Kidney epithelial cell (primary cell): ENCODE results near the gene SUPT3H. TPM values are rescaled to one million over a fixed set of nuclear protein-coding genes. Genes with fewer than 3 reads are reported as not detected.
"Not testable (repeated sequence)": the region's sequence is repeated elsewhere in the genome, so short reads cannot be mapped to it uniquely, and the experiment has no call there.

Experiments used
- DNase-seq: peaks from one replicate; pipeline ENCODE4 v3.0.0-alpha.2; 2010; ENCODE audit warnings: low read depth
- H3K27me3 ChIP-seq: 2 replicates; pipeline ENCODE4 v1.6.0; 2011; ENCODE audit warnings: low read length; ENCODE audit not compliant: control insufficient read depth, insufficient read depth
- H3K36me3 ChIP-seq: 2 replicates; pipeline ENCODE4 v1.5.1; 2011; ENCODE audit warnings: low read length; ENCODE audit not compliant: control insufficient read depth, insufficient read depth
- H3K4me3 ChIP-seq: 2 replicates; pipeline ENCODE4 v1.5.1; 2011; ENCODE audit warnings: low read depth, mild to moderate bottlenecking, control low read depth, low read length
- total RNA-seq: library from RNA; depleted of rRNA; stranded (reverse); fragments of >200 nt; gene quantifications from 2 replicates; pipeline ENCODE4 v1.2.3, GENCODE V29; 2015
- TF ChIP-seq, protein P1 (sequence below): IDR thresholded peaks from 2 replicates; pipeline ENCODE4 v1.5.1; 2011; ENCODE audit warnings: mild to moderate bottlenecking, moderate library complexity, low read length, control low read depth, inconsistent platforms; ENCODE audit not compliant: insufficient read depth, poor library complexity, severe bottlenecking

Gene SUPT3H
- total RNA-seq, 1 donor from 2014 or later, result 18.3 TPM

DNA sequence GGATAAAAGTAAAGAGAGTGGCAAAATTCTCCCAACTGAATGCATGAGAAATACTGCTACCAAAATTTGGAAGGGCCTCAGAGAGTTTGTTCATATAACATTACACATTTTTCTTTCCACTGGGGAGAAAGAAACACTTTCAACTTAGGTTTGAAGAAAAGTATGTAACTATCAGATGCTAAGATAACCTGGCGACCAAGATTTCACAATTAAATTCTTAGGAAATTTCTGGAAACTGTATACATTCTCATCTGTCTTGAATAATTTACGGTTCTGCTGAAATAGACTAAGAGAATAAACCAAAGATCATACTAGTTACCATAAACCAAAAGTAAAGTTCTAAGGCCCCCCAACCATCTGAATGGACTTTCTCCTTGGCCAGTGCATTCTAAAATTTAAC lies 462.6 kb downstream of the SUPT3H start:
- no peak for DNase-seq
- Histone ChIP-seq H3K4me3 (no peak overlapping the region), H3K36me3 (no peaks in the 10 kb centered on the region), H3K27me3 (no peaks in the 10 kb centered on the region)
- TF ChIP-seq, protein P1, sequence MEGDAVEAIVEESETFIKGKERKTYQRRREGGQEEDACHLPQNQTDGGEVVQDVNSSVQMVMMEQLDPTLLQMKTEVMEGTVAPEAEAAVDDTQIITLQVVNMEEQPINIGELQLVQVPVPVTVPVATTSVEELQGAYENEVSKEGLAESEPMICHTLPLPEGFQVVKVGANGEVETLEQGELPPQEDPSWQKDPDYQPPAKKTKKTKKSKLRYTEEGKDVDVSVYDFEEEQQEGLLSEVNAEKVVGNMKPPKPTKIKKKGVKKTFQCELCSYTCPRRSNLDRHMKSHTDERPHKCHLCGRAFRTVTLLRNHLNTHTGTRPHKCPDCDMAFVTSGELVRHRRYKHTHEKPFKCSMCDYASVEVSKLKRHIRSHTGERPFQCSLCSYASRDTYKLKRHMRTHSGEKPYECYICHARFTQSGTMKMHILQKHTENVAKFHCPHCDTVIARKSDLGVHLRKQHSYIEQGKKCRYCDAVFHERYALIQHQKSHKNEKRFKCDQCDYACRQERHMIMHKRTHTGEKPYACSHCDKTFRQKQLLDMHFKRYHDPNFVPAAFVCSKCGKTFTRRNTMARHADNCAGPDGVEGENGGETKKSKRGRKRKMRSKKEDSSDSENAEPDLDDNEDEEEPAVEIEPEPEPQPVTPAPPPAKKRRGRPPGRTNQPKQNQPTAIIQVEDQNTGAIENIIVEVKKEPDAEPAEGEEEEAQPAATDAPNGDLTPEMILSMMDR, result no peak

DNA sequence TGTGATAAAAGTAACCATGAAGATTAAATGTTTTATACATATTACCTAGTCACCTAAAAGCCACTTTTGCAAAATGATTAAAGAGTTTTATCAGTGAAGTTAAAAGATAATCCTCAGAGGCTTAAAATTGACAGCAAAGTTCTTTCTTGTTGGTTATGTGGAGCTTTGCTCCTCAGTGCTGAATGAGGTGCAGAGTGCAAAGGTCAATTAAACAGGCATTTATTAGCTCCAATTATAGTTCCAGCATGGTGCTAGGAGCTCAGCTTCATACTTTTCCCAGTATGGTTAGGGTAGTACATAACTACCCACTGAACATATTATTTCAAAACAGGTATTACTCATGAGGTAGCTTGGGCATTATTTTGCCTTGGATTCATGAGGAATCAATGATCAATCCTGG lies 463.6 kb downstream of the SUPT3H start:
- TF ChIP-seq, protein P1, result no peak
- no peaks in the 10 kb centered on the region for H3K36me3 ChIP-seq
- no peaks in the 10 kb centered on the region for H3K27me3 ChIP-seq
- DNase-seq, result no peak
- H3K4me3 ChIP-seq, result no peak overlapping the region

DNA sequence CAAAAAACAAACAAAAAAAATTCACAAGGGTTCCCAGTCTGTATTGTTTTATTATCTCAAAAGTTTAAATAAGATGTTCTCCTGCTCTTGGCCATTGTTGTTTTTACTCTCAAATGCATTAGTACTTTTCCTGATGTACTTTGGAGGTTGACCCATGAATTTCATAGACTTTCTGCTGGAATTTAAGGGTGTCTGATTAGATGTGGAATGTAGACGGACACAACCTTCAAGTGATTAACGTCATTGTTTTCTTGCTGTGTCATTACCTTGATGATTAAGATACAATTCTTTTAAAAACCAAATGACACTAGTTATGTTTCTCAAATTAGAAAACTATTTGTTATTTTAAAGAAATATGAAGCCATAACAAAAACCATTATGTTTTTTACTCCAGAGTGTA lies 471.0 kb downstream of the SUPT3H start:
- DNase-seq, result no peak
- H3K4me3 ChIP-seq, result no peak overlapping the region
- no peaks in the 10 kb centered on the region for H3K36me3 ChIP-seq
- TF ChIP-seq, protein P1, result no peak
- no peaks in the 10 kb centered on the region for H3K27me3 ChIP-seq

DNA sequence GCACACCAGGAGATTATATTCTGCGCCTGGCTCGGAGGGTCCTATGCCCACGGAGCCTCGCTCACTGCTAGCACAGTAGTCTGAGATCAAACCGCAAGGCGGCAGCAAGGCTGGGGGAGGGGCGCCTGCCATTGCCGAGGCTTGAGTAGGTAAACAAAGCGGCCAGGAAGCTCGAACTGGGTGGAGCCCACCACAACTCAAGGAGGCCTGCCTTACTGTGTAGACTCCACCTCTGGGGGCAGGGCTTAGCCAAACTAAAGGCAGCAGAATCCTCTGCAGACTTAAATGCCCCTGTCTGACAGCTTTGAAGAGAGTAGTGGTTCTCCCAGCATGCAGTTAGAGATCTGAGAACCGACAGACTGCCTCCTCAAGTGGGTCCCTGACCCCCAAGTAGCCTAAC lies 477.4 kb downstream of the SUPT3H start:
- H3K4me3 ChIP-seq, H3K36me3 ChIP-seq, DNase-seq: not testable (repeated sequence)

DNA sequence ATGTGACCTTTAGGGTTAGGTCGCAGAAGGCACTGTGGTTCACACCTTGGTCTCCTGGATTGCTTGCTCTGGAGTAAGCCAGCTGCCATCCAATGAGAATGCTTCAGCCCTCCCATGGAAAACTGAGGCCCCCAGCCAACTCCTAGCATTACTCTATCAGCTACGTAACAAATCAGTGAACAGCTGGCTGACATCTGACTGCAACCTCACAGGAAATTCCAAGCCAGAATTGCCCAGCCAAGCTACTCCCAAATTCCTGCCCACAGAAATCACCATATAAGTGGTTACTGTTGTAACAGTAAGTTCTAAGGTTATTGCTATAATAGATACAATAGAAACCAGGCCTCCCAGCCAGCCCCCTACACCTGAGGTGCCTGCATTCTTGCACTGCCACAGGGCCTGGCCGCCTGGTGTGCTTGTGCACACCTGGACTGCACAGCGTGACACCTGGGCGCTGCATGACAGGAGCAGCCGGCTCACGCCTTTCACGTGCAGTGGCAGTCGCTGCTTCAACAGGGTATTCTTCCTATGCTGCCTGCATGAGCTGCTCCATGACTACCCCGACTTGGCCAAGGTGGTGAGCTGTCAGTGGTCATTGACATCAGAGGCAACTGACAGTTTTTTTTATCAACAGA lies 479.3 kb downstream of the SUPT3H start:
- no peaks in the 10 kb centered on the region for H3K27me3 ChIP-seq
- no peak overlapping the region for H3K4me3 ChIP-seq
- H3K36me3 ChIP-seq, result no peaks in the 10 kb centered on the region
- DNase-seq, result peak; percentile 0
- TF ChIP-seq, protein P1, result no peak

More for the DNA sequence above, 477.4 kb downstream of the SUPT3H start:
- H3K27me3 ChIP-seq, result not testable (repeated sequence)

DNA sequence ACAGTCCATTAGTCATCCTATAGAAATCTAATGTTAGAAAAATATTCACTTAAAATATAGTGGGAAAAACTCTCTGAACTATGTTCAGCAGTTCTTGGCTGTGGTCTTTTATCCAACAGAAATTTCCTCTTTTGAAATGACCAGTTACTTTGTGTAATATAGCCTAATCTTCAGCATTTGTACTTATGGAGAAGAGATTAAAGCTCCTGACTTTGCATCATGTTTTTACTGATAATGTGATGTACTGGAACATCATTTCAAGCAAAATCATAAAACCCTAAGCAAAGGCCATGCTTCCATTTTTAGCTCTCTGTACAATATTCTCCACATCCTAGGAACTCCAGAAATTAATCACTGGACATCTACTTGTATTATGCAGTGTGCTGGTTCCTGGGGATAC lies 480.4 kb downstream of the SUPT3H start:
- DNase-seq, result no peak
- Histone ChIP-seq H3K36me3 (no peaks in the 10 kb centered on the region), H3K4me3 (no peak overlapping the region), H3K27me3 (no peaks in the 10 kb centered on the region)
- TF ChIP-seq, protein P1, result no peak
